HepG2 (cell line): Measurements from ENCODE around the gene SGK1.

Experiments used
- BRCA1 ChIP-seq: sonication (generic); formaldehyde crosslinking; IDR thresholded peaks from 2 replicates; pipeline ENCODE4 v1.4.0; 2020; ENCODE audit warnings: missing genetic modification reagents
- FOSL2 ChIP-seq: sonication (generic); formaldehyde crosslinking; IDR thresholded peaks from 2 replicates; pipeline ENCODE4 v1.4.0; 2020; ENCODE audit warnings: missing genetic modification reagents
- GMEB2 ChIP-seq: IDR thresholded peaks from 2 replicates; pipeline ENCODE4 v1.6.1; 2016; ENCODE audit warnings: missing biosample characterization, missing genetic modification reagents, low read depth
- IKZF5 ChIP-seq: IDR thresholded peaks from 2 replicates; pipeline ENCODE4 v1.6.1; 2018; ENCODE audit warnings: missing genetic modification reagents, mild to moderate bottlenecking, missing compliant biosample characterization
- MED1 ChIP-seq: sonication (generic); formaldehyde crosslinking; IDR thresholded peaks from 2 replicates; pipeline ENCODE4 v1.4.0; 2020; ENCODE audit warnings: missing genetic modification reagents
- SNAPC5 ChIP-seq: sonication (generic); formaldehyde crosslinking; IDR thresholded peaks from 2 replicates; pipeline ENCODE4 v1.8.1; 2023; ENCODE audit warnings: mild to moderate bottlenecking, missing genetic modification reagents, borderline replicate concordance
- TRIM24 ChIP-seq: sonication (generic); formaldehyde crosslinking; IDR thresholded peaks from 2 replicates; pipeline ENCODE4 v1.8.0; 2022; ENCODE audit warnings: mild to moderate bottlenecking, missing genetic modification reagents
- UBTF ChIP-seq: sonication (generic); formaldehyde crosslinking; IDR thresholded peaks from 2 replicates; pipeline ENCODE4 v1.4.0; 2020; ENCODE audit warnings: mild to moderate bottlenecking, missing genetic modification reagents

- TF ChIP-seq GMEB2 = no peak
- TF ChIP-seq SNAPC5 (CRISPR knock-in tag) = no peak
- no peak for TF ChIP-seq IKZF5 (CRISPR knock-in tag)
- TF ChIP-seq TRIM24 (CRISPR knock-in tag) = no peak
- no peak for TF ChIP-seq MED1 (CRISPR knock-in tag)
- TF ChIP-seq FOSL2 (CRISPR knock-in tag) = no peak
- TF ChIP-seq BRCA1 (CRISPR knock-in tag) = no peak
- no peak for TF ChIP-seq UBTF (CRISPR knock-in tag)
These were observed 29.9 kb downstream of the SGK1 start for GRCh38 chr6:134287859-134288537.
